ENCODE measurements around the gene FAM53C.
"Not testable (repeated sequence)": the region's sequence is repeated elsewhere in the genome, so short reads cannot be mapped to it uniquely, and the experiment has no call there.

FAM53C gene
- 60.0 to 74.3 (median 67.3) reads per million in 4 experiments for total RNA-seq

DNA sequence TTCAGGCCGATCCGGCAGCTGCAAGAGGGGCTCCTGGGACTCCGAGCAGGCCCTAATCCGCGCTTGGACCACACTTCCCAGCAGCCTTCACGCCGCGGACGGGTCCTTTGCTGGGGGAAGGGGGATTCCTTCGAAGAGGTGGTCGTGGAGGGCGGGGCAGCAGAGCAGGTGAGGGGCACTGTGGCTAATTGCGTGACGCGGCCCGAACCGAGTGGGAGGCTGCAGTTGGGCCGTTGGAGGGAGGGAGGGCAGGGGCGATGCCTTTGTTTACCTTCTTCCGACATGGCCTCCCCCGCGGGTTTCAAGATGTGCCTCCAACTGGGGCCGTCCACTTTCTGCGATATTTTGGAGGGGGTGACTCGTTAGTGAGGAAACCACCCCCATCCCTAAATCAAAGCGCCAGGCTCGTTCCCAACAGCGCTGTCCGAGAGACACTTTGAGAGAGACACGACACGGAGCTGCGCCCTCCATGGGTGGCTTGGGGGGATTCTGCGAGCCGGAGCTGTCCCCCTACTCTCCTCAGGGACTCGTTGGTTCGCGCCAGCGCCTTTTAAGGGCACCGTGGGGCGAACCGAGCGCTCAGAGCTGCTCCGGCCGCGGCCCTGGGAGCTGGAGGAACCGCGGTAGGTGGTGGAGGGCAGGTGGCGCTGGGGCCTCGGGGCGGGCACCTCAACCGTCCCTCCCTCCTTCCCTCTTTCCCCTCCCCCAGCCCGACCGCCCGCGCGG is at the start of gene FAM53C:
TSS of gene FAM53C (plus strand) at position 582 of the 726 bp plus-strand sequence. CDS start 3,070 bp downstream, outside the sequence.
- DNase-seq = peak; percentile 85

DNA sequence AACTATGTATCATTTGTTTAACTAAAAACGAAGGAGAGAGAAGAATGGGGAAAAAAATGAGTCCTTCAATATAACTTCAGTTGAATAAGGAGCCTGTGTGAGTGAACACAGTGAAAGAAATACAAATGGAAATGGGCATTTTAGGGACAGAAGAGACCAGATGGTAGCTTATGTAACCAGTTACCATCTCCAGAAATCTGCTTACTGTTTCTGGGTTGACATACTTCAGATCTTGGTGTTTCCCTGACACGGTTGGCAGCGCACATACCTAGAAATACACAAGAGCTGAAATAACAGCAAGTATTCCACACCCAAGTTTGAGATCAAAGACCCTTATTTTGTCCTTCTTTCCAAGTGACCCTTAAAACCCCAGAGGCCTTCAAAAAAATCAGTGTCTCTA is 48.8 kb upstream of the FAM53C start:
- no peak for DNase-seq

- DNase-seq = no peak
Measured at GRCh38 chr5:138303372-138303771, 34.7 kb upstream of the FAM53C start.

- no peak for DNase-seq
Measured at GRCh38 chr5:138305797-138306196, 32.3 kb upstream of the FAM53C start.

DNA sequence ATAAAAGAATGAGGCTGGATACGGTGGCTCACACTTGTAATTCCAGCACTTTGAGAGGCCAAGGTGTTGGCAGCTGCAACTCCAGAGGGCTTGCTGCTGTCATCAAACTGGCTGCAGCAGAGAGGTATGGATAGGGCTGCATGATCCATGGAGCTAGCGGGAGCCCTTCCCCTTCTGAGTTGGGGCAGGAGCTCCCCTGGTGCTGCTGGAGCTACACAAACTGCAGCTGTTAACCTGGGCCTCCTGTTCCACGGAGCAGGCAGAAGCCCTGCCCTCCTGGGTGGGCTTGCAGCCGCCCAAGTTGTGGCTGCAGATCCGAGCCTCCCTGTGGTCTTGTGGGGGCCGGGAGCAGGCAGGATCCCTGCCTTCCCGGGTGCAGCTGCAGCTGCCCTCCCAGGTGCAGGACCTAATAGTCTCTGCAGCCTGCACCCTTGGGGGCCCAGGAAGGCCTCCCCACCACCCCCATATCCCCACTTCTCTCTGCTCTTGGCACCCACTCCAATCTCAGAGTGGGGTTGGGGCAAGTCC is 22.3 kb upstream of the FAM53C start:
- no peak for DNase-seq

DNA sequence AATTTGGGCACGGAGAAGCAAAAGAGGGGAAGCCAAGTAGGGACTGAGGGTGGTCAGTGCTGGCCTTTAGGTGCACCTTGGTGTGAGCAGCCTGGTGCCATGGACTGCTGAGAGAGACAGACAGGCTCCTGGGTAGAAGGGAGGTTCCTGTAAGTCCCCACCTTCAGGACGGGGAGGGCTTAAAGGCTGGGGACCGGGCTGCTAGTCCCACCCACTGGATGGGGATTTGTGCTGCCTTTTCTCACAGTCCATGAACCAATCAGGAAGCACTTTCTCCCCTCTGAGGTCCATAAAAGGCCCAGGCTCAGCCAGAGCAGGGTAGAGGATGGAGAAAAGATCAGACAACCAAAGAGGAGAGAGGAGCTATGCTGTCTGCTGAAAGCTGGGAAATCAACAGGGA is 21.7 kb upstream of the FAM53C start:
- no peak for DNase-seq

DNA sequence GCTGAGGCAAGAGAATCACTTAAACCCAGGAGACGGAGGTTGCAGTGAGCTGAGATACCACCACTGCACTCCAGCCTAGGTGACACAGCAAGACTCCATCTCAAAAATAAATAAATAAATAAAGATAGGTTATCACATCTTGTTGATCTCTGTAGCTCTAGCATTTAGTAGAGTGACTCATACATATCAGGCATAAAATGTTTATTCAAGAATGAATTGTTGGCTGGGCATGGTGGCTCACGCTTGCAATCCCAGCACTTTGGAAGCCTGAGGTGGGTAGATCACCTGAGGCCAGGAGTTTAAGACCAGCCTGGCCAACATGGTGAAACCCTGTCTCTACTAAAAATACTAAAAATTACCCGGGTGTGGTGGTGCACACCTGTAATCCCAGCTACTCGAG is 19.9 kb upstream of the FAM53C start:
- not testable (repeated sequence) for DNase-seq

DNA sequence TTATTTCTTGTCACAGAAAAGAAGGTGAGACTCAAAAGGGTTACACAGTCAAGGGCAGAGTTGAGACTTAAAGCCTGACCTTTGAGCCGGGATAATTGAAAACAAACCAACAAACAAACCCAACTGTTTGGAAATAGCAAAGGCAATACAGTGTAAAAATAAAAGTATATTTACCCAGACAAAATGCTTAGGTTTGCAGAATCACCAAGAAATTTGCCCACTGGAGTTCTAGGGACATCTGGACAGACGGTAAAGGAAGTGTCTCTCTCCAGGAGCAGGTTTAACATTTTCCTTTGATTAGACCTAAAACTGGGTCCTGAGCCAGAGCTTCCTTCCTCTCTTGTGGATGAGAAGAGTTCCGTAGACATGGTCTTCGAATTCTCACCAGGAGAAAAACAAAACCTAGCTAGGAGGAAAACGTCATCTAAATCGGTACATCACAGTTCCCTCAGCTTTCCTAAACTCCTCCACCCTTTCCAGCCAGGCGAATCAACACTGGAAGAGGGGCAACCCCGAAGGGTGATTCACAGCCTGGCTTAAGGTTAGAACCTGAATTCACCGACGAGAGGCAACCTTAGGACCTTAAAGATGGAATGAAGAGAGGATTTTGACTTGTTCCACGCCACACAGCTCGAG is 7.1 kb upstream of the FAM53C start:
- DNase-seq = no peak

- peak; percentile 94 for DNase-seq
Measured at GRCh38 chr5:138331449-138332368, 6.4 kb upstream of the FAM53C start, which contains the start of gene CDC25C. Gene CDC25C, minus strand, starts transcription at chr5:138331804. Its CDS starts 624 bp downstream, at chr5:138331180.

DNA sequence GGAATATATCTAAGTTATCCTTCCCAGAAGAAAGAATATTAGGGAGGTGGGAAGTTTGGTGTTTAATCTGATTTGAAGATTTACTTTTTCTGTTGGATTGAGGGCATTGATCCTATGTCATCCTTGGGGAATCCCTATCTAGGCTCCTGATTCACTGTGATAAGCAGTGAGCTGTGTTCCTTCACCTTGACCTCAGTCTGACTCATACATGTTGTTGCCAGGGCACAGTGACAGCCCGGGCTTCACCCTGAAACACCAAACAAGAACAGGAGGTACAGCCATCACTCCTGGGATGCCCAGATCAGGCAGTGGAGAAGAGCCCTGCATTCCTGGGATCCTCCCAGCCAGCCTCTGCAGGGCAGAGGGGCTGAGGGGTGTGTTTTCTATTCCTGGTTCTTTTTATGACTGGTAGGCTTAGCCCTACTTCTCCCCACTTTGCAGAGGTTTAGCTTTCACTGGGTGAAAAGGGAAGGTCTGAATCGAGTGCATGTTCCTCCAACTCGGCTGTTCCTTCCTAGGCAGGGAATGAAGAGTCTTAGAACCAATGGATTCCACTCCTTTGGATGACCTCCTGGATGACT is 3.1 kb upstream of the FAM53C start:
- DNase-seq = no peak

- peak; percentile 73 for DNase-seq
Measured at GRCh38 chr5:138336952-138337684, 948 bp upstream of the FAM53C start.

DNA sequence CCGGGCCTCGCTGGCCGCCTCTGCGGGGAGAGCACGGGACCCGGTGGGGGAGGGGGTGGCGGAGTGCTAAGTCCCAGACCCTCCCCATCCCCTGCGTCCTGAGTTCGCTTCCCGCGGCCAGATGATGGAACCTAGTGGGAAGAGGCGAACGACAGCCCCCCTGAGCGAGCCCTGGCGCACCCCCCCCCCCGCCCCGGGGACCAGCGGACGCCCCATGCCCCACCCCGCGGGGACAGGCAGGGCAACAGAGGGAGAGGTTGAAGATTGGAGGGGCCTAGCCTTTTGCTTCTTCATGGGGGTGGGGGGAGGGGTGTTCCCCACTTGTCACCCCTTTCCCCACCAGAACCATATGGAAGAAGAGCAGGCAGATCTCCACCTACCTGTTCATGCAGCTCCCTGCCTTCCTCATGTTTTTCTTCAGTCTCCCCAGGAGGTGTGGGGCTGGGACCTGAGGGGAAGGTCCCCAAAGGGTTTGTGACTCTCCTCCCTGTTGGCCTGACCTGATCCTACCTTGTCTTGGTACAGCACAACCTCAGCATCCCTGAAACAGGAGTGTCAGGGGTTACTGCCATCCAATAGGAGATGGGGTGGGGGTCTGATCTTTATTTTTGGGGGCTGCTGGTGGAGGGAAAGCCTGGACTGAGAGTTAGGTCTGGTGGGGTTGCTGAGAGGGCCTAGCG is 485 bp downstream of the FAM53C start:
- no peak for DNase-seq

DNA sequence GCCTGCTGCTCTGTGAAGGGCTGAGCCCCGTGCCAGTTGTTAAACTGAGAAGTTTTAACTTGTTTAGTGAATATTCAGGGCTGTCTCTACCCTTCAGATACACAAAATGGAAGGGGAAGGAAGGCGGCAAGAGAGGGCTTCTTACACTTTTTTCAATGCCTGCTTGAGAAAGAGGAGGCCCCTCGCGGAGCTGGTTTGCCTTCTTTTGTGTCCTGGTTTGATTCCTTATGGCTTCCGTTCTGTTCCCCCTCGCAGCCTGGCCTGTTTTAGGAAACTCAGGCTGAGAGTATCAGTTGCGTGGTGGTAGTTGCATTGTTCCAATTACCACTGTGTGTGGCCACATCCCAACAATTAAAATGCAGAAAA is 1.0 kb downstream of the FAM53C start:
- DNase-seq = no peak

- no peak for DNase-seq
Measured at GRCh38 chr5:138339464-138339863, 1.4 kb downstream of the FAM53C start.

GRCh38 chr5:138340008-138340407 is 1.9 kb downstream of the FAM53C start:
- no peak for DNase-seq

- DNase-seq = no peak
Measured at GRCh38 chr5:138344887-138345622, 7.0 kb downstream of the FAM53C start.

GRCh38 chr5:138346889-138347288 is 8.8 kb downstream of the FAM53C start:
- DNase-seq = no peak

- DNase-seq = no peak
Measured at GRCh38 chr5:138349852-138350562, 11.9 kb downstream of the FAM53C start.

GRCh38 chr5:138350563-138350890 is 12.5 kb downstream of the FAM53C start:
- no peak for DNase-seq

DNA sequence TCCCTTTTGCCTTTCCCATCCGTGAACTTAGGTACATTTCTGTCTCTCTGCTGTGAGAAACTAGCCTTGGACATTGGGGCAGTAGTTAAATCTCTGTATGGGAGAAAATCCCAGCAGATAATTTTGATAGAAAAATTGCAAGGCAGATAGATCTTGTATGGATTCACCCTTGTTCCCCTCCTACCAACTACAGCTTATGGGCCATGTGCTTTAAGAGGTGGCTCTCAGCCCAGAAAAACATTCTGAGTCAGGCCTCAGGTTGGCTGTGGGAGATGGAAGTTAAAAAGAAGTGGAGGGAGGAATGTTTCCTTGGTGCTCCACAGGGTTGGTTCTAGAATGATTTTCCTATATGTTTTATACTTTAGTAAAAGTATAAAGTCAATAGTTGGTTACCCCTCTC is 13.0 kb downstream of the FAM53C start:
- DNase-seq = no peak
